HTR-8/SVneo (cell line): ENCODE measurements around the gene FANCI.
"Not testable (repeated sequence)": the region's sequence is repeated elsewhere in the genome, so short reads cannot be mapped to it uniquely, and the experiment has no call there.

Source experiments
- DNase-seq: peaks from one replicate; pipeline ENCODE4 v3.0.0; 2011; ENCODE audit warnings: low spot score, mixed read lengths; ENCODE audit not compliant: insufficient read length
- FAIRE-seq: peaks from 2 replicates; lab custom pipeline; 2011; peaks lifted over from hg19 to GRCh38; lab: Jason Lieb, UNC

The FANCI gene

GRCh38 chr15:89218531-89218930 lies 25.2 kb upstream of the FANCI start:
- DNase-seq, result no peak
- no peak for FAIRE-seq

DNA sequence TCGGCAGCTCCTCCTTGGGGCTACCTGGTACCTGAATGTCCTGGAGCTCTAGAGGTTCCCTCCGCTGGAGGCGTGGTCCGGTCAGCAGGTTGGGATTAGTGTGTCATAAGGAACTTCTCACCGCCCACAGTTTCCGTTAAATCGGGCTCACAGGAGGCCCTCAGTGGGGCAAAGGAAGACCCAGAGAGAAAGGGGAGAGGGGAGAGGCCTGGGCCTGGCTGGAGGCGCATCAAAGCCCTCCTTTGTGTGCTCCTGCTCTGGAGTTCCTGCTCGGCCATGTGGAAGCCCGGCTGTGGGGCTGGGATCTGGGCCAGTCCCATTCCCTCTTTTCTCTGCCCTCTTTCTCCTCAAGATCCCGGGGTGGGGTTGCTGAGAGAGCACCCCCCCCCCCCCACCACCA lies 22.2 kb upstream of the FANCI start, which contains the start of gene RLBP1:
Gene RLBP1 (minus strand): TSS at position 37 of the 400 bp plus-strand sequence. CDS start 2,604 bp downstream, outside the sequence.
- FAIRE-seq (no peak), DNase-seq (no peak)

GRCh38 chr15:89225588-89225987 lies 18.2 kb upstream of the FANCI start:
- FAIRE-seq, result no peak
- DNase-seq, result no peak

GRCh38 chr15:89226359-89227221 lies 17.2 kb upstream of the FANCI start:
- DNase-seq (no peak), FAIRE-seq (no peak)

GRCh38 chr15:89227425-89227824 lies 16.4 kb upstream of the FANCI start:
- FAIRE-seq (no peak), DNase-seq (no peak)

GRCh38 chr15:89230277-89230676 lies 13.5 kb upstream of the FANCI start:
- FAIRE-seq (no peak), DNase-seq (no peak)

DNA sequence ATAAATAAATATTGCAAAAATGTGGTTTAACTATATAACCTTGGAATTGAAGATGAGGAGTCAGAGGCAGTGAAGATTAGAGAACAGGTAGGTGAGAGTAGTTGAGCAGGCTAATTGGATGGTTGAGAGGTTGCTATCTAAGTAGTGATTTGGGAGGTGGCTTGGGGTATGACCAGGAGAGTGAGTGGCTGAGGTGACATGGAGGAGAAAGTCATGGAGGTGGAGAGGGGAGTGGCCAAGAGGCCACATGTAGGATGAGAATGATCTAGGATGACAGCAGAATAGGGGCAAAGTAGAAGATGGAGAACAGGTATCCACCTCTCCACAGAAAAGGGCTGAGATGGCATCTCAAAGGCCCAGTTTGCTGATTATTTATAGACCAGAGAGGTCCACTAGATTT lies 11.9 kb upstream of the FANCI start:
- FAIRE-seq, result no peak
- no peak for DNase-seq

DNA sequence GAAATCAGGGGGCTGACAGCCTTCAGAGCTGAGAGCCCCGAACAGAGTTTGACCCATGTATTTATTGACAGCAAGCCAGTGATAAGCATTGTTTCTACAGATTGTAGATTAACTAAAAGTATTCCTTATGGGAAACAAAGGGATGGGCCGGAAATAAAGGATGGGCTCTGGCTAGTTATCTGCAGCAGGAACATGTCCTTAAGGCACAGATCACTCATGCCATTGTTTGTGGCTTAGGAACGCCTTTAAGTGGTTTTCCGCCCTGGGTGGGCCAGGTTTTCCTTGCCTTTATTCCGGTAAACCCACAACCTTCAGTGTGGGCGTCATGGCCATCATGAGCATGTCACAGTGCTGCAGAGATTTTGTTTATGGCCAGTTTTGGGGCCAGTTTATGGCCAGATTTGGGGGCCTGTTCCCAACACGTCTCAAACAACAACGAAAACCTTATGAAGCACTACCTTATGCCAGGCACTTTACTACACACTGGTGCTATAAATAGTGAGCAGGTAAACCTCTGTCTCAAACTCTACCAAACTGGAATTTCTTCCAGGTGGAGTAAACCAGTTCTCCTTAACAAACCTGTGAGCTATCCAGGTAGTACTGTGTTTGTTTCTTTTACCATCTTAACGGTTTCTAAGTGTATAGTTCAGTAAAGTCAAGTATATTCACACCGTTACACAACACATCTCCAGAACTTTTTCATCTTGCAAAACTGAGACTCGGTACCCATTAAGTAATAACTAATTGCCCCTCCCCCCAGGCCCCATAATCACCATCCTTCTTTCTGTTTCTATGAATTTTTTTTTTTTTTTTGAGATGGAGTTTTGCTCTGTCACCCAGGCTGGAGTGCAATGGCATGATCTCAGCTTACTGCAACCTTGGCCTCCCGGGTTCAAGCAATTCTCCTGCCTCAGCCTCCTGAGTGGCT lies 3.6 kb upstream of the FANCI start:
- FAIRE-seq, DNase-seq: not testable (repeated sequence)

- FAIRE-seq (no peak), DNase-seq (no peak)
Observed at GRCh38 chr15:89243046-89243690, 611 bp upstream of the FANCI start.

- FAIRE-seq (no peak), DNase-seq (no peak)
Observed at GRCh38 chr15:89244574-89244903, 760 bp downstream of the FANCI start.

- FAIRE-seq (no peak), DNase-seq (no peak)
Observed at GRCh38 chr15:89247446-89247845, 3.7 kb downstream of the FANCI start.

- DNase-seq (no peak), FAIRE-seq (no peak)
Observed at GRCh38 chr15:89248584-89248983, 4.8 kb downstream of the FANCI start.

GRCh38 chr15:89250142-89250541 lies 6.4 kb downstream of the FANCI start:
- FAIRE-seq, DNase-seq: not testable (repeated sequence)

GRCh38 chr15:89277281-89277680 lies 33.5 kb downstream of the FANCI start:
- not testable (repeated sequence) for FAIRE-seq, DNase-seq

- no peak for FAIRE-seq
- DNase-seq, result no peak
Observed at GRCh38 chr15:89278307-89278706, 34.5 kb downstream of the FANCI start.

DNA sequence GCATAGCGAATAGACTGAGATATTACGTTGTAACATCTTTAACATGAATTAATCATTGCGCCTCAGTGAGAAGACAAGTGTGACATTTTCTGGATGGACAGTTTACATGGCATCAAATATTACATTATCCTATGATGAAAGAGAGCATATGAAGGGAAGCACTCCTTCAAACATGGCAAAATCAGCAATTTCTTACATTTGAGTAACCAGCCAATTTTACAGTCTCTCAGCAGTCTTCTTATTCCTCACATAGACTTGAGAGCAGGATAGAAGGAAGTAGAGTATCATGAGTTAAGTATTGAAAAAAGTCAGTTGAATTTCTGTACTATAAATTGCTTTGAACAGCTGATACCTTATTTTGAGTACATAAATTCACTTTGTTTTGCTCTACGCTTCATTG lies 38.9 kb downstream of the FANCI start:
- FAIRE-seq, result no peak

DNA sequence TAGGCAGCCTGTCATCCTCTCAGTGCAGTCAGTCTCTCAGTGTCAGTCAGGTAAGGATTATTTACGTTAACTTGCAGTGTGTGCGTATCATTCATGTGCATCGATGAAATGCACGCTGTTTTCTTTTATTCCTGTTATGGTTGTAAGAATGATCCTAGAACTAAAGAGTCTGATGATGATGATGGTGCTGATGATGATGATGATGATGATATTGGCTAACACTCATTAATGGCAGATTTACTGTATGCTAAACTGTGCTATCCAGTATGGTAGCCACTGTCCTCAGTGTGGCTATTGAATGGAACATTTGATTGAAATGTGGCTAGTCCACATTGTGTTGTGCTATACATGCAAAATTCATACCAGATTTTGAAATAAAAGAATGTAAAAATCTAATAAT lies 39.4 kb downstream of the FANCI start:
- DNase-seq (no peak), FAIRE-seq (no peak)

More for the DNA sequence above, 38.9 kb downstream of the FANCI start:
- DNase-seq, result no peak

DNA sequence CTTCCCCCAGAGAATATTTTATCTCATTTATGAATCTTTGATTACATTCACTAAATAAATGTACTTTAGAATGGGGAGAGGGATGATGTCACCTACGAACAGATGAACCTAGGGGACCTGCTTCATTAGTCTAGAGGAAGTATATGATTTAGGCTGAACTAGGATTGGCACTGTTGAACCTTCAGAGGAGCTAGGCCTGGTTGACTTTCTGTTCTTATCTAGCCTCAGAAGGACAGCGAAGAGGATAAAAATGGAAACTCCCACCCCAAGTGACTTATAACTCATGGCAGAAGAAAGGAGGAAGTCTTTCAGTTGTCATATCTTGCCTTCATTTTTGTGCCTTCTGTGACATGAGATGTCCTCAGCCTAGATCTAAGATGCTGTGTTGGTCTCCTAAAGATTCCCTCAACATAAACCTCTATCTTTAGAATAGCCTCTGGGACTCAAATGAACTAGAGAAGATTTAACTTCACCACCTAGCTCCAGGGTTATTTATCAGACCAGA lies 48.2 kb downstream of the FANCI start:
- FAIRE-seq, result no peak
- DNase-seq, result no peak

GRCh38 chr15:89293012-89293411 lies 49.2 kb downstream of the FANCI start:
- FAIRE-seq (no peak), DNase-seq (no peak)

DNA sequence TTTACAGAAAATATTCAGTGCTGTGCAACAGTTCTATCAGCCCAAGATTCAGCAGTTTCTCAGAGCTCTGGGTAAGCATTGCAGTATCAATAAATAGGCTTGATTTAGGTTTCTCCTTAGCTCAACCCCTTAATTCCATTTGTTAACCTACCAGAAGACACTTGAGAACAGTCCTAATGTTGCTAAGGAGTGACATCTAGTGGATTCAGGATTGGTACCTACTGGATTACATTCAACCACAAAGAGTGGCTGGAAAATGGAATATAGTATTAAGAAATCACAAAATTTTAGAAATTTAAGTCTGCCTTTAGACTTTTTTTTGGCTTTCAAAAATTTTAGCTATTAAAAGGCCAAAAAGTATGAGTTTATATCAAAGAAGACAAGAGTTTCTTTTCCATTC lies 56.1 kb downstream of the FANCI start:
- FAIRE-seq, result no peak
- DNase-seq, result no peak
